Activated effector memory CD4-positive, alpha-beta T cell treated with Interleukin-2 at 50 U/mL for 16 hours (primary cell): ENCODE data around the gene SPTBN1.

Experiments
- DNase-seq: peaks from one replicate; pipeline ENCODE4 v3.0.0-alpha.2; 2020

Gene SPTBN1

DNA sequence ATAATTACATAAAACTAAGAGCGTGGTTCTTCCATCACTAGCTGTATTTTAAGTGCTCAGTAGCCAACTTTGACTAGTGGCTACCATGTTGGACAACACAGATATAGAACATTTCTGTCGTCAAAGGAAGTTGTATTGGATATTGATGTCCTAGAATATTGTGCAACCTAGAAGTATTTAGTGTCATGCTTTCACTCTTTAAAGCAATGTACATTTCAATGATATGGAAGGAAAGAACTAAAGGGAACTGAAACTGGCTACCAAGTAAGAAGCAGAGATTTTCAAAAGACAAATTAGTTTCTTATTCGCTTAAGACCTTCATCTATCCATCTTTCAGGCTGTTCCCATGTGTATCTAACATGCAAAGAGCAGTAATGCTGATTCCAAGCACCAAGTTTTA lies 182.0 kb downstream of the SPTBN1 start:
- no peak for DNase-seq

DNA sequence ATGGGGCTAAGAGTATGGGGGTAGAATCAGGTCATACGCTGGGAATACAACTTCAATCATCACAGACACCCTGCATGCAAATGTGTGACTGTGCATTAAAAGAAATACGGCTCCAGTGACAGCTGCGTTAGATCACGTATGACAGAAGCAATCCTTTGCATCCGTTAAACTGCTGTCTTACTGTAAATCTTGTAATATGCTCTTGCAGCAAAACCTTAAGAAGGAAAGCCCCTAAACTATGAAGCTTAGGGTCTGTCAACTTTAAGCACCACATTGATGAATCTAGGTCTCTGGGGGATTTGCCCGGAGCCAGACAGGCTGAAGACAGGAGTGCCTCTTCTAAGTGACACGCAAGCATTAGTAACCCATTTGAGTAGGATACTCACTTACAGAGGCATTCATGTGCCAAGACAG lies 182.7 kb downstream of the SPTBN1 start:
- DNase-seq = no peak

DNA sequence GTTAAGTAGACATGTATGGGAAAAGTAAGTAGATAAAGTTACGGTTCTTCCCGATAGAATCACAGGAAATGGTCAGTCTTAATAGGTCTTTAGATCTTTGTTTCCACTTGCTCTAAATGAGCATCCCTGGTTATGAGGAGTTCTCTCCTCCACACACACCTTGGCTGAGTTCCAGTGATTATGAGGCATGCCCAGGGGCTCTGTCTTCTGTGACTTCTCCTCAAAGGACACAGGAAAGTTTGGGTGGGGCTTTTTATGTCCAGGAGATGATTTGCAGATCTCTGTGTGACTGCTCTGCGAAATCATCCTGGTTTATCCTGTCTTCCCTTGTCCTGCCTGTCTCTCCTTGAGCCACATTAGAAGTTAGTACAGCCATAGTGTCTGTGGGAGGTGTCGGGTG lies 183.5 kb downstream of the SPTBN1 start:
- no peak for DNase-seq

DNA sequence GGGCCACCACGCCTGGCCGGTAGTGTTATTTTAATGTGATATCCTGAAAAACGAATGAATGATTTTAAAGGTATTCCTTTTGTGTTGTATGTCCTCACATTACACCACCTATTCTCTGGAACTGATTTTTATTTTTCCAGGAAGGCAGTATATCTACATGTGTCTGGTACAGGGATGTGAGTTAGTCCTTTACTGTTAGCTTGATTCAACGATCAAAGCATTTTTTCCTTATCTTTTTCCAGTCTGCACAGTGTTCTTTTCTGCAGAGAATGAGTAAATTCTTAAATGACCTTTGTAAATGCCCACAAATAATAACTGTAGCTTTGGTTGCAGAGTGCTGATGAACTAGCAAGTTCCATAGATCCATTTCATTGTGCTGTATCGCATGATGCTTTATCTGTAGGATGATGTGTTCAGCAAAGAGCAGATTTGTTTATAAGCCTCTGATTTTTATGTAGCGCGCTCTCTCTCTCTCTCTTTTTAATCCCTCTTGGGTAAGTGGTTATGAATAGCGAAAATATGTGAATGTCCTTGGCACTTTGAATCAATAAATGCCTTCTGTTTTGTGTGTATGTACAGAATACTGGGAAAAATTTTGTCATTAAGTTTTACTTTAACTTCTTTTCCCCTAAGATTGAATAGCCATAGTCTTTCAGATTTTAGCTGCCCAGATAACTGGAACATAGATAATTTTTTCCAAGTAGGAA lies 184.9 kb downstream of the SPTBN1 start:
- DNase-seq = no peak

DNA sequence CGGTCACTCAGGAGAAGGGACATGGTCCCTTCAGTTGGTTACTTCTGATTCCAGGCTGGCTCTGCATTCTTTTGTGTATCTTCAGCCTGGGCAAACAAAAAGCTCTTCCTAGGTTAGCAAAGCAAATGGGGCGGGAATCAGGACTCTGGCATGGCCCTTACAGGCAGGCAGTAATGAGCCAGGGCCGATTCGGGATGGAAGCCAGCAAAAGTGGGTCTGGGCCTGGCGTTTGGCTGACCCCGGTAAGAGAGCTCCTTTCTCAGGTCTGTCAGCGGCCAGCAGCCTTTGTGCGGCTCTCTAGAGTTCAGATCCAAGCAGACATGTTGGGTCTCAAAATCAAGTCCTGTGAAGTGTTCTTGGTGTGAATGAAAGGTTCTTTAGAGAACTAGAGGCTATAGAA lies 185.9 kb downstream of the SPTBN1 start:
- DNase-seq = no peak

DNA sequence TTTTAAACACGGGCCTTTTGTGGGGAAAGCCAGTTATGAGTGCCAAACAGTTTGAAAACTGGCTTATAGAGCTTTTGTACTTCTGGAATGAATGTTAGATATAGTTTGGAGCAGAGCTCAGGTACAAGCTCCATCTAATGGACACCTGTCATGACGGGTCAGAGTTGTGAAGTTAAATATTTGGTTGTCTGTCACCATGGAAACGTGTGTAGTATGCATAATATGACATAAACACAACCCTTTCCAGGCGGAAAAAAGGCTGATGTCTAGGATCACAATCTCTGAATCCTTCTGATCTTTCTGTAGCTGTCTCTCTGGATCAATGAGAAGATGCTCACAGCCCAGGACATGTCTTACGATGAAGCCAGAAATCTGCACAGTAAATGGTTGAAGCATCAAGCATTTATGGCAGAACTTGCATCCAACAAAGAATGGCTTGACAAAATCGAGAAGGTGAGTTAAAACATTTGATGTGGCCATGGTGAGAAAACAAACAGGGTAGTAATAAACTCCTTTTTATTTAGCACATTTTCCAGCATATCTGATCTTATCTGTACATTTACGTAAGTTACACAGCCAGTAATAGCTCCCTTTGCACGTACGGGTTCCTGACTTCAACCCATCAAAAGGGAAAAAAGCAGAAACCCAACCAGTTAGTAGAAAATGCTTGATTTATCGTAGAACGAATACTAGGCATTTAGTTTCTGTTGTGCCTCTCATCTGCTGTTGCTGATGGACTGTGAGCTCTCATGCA lies 186.7 kb downstream of the SPTBN1 start:
- no peak for DNase-seq

DNA sequence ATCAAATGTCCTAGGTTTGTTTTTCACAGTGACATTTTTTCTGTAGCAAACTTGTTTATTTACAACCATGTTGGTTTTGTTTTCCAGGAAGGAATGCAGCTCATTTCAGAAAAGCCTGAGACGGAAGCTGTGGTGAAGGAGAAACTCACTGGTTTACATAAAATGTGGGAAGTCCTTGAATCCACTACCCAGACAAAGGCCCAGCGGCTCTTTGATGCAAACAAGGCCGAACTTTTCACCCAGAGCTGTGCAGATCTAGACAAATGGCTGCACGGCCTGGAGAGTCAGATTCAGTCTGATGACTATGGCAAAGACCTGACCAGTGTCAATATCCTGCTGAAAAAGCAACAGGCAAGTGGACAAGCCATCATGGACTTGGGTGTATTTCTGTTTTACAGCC lies 188.1 kb downstream of the SPTBN1 start:
- no peak for DNase-seq

DNA sequence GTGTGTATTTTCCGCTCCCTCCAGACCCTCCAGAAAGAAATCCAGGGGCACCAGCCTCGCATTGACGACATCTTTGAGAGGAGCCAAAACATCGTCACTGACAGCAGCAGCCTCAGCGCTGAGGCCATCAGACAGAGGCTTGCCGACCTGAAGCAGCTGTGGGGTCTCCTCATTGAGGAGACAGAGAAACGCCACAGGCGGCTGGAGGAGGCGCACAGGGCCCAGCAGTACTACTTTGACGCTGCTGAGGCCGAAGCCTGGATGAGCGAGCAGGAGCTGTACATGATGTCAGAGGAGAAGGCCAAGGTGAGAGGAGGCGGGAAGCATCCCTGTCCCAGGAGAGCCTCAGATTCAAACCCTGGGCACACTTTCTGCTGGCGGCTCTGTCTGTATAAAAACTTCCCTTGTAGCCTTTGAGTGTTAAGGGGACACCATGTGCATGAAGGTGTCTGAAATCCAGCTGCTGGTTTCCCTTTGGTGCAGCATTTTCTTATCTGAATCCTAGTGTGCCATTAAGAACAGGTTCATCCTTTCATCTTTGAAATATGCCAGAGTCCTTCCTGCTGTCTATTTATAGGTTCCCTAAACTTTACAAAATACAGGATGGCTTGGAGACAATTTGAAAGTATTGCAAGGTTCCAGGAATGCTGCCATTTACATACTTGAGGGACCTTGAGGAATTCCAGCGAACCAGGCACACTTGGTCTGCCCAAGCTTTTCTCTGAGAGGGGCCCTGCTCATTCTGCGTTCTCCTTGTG lies 190.2 kb downstream of the SPTBN1 start:
- DNase-seq = no peak

DNA sequence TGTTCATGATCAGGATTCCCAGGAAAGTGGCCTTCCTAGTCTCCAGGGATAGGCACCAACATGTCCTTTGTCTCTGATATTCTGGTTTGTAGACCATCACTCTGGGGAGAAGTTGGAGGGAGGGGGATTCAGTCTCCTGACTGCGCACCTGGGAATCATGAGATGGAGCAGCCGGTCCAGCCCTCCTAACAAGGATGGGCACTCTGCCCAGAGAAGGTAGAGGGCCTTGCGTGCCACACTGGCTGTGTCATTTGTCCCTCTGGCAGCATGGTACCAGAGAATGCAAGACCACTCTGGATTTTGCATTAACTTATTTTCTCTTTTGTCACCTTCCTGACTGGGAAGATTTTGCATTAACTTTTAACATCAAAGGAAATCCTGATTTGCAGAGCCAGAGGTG lies 192.1 kb downstream of the SPTBN1 start:
- DNase-seq = no peak

DNA sequence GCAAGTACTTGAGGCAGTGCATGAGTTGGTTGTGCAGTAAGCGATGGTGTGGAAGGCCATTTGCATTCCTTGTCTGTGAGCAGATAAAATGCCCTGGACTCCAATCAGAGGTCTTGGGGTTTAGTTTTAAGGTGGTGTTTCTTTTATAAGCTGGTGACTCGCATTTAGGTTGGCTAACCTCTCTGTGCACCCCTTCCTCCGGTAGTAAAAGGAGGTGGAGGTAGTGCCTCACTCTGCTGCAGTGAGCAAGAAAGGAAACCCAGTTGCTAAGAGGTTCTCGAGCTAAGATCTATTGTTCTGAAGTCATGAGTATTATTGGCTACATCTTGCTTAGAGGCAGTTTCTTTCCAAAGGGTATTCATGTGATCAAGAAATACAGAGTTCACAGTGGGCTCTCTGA lies 193.1 kb downstream of the SPTBN1 start:
- DNase-seq = no peak

DNA sequence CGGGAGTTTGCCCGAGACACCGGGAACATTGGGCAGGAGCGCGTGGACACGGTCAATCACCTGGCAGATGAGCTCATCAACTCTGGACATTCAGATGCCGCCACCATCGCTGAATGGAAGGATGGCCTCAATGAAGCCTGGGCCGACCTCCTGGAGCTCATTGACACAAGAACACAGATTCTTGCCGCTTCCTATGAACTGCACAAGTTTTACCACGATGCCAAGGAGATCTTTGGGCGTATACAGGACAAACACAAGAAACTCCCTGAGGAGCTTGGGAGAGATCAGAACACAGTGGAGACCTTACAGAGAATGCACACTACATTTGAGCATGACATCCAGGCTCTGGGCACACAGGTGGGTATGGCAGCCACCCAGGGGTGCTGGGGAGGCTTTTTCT lies 193.5 kb downstream of the SPTBN1 start:
- DNase-seq = no peak

DNA sequence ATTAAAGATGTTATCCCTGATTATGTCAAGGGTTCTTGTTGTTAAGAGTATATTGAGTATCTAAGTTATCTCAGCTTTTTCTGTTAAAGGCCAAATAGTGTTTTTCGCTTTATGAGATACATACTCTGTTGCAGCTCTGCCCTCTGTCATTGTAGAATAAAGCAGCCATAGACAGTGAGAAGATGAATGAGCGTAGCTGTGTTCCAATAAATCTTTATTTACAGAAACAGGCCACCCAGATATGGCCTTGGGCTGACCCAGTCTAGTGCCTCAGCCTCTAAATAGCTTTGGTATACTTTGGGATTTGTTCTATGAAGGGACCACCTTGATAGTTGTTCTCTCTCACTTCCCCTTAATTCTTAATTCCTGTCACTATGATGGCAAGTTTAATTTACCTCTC lies 194.5 kb downstream of the SPTBN1 start:
- DNase-seq = no peak

DNA sequence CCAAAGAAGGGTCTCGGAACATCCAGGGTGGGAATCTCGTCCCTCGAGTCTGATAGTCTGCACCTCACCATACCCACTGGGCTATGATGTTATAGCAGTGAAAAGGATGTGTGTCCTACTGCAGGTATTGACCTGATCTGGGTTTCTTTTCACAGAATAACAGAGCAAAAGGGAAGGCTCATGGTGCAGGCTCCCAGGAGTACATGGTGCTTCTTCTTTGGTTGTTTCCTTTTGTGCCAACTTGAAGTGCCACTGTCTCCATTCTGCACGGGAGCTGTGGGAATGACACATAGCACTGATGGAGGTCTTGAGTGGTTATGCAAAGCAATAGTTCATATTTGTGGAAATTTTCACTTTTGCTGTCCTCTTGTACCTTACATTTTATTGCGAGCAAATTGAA lies 195.2 kb downstream of the SPTBN1 start:
- no peak for DNase-seq

DNA sequence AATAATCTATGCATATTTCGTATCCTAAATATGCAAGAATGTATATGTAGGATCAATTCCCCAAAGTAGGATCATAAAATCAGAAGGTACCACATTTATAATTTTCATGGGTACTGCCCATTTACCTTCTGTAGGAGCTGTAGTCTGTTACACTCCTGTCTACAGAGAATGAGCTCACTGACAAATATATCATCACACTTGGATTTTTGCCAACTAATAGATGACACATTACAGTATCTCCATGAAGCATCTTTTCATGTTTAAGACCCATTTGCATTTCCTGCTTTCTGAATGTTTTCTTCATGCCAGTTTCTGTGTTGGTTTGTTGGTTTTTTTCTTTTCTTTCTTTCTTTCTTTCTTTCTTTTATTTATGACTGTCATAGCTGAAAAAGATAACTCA lies 196.4 kb downstream of the SPTBN1 start:
- DNase-seq = no peak

DNA sequence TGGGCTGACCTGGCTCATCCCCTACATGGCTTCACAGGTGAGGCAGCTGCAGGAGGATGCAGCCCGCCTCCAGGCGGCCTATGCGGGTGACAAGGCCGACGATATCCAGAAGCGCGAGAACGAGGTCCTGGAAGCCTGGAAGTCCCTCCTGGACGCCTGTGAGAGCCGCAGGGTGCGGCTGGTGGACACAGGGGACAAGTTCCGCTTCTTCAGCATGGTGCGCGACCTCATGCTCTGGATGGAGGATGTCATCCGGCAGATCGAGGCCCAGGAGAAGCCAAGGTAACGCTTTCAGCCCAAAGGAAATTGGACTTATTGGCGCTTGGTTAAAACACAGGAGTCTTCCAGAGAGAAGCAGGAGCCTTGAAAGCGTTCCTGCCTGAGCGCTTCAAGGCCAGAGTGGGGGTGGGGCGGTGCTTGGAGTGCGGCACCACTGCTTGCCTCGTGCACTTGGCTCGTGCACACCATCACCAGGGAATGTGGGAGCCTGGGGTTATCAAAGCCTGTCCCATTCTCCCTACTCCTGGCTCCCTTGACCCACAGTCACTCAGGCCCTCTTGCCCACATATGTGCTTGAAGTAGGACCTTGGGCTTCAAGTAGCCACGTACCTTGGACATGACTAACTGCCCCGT lies 197.6 kb downstream of the SPTBN1 start:
- DNase-seq = no peak

DNA sequence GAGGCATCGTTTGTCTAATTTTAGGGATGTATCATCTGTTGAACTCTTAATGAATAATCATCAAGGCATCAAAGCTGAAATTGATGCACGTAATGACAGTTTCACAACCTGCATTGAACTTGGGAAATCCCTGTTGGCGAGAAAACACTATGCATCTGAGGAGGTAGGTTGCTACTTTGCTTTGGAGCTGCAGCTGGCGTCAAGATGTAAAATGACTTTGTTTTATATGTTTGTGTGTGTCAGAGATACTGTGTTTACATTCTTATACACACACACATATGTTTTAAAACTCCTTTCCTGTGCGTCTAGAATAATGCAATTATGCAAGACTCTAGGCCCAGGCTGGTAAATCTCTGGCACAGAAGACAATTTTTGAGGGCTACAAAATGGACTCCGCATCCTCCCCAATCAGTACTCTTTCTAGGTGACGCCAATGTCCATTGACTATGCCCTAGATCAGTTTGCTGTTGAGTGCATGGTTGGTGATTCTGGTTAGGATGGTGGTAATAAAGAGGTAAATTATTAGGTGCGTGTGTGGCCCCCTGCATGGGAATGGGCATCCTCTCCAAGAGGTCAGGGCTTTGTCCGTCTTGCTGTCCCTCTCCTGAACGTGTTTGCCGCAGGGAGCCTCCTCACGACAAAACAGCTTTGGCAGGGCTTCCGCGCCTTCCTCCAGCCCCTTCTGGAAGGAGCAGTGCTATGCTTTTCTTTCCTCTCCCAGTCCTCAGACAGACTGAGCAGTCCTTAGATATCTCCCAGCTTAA lies 199.1 kb downstream of the SPTBN1 start:
- no peak for DNase-seq

DNA sequence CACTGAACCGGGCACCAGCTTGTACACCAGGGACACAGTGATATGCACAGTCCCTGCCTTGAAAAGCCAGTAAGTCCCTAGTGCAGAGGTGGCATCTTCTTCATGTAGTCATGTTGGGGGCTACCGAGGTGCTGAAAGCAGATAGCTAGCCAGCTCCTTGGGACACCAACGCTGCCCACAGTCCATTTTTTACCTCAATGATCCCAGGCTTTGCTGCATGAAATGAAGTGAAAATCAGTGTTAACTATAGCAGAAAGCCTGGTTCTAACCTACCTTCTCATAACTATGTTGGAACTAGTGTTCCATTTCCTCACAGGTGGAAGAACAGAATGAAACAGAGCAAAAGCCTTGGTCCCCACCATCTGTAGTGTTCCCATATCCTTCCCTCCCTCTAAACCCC lies 200.7 kb downstream of the SPTBN1 start:
- DNase-seq = no peak

DNA sequence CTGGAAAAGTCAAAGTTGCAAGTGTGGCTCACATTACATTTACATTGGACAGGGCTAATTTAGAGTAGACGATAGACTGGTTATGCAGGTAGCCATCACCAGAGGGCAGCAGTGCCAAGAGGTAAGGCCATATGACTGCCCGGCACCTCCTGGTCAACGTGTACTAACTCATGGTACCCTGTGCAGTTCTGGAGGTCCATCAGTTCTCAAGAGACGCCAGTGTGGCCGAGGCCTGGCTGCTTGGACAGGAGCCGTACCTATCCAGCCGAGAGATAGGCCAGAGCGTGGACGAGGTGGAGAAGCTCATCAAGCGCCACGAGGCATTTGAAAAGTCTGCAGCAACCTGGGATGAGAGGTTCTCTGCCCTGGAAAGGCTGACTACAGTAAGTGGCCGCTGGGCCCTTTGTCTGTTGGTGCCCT lies 201.5 kb downstream of the SPTBN1 start:
- DNase-seq = no peak

DNA sequence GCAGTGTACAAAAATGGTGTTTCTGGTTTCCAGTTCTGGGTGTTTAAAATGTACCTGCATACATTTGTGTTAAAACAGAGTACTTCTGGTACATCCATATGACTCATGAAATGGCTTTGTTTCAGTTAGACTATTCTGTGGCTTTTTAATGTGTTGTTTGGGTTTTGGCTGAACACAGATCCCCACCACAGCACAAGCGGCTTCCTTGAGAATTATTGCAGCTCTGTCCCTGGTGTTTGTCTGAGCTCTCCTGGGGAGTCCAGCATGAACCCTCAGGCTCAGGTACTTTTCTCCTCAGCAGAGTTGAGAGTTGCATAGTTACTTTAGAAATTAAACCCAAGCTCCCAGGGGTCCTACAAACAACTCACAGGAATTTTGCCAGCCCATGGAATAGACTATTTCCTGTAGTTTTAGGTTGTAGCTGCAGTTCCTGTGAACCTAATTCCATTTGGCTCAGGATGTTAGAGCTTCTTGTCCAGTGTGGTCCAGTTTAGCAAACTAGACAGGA lies 202.5 kb downstream of the SPTBN1 start:
- DNase-seq = no peak

DNA sequence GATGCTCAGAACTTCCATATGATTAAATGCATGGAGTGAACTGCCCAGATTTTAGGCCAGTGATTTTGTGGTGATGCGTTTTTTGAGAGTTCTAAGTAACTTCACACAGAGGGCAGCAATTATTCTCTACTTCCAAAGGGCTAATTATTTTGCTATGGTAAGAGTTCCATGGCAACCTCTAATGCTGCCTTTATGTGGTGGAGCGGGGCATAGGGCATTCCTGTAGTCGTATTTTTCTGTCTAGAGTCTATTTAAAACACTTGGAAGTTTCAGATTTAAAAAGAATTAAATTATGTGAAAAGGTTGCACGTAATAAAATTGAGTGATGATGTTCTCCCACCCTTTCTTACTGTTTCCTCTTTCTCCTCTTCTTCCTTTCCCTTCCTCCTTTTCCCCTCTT lies 203.4 kb downstream of the SPTBN1 start:
- no peak for DNase-seq

DNA sequence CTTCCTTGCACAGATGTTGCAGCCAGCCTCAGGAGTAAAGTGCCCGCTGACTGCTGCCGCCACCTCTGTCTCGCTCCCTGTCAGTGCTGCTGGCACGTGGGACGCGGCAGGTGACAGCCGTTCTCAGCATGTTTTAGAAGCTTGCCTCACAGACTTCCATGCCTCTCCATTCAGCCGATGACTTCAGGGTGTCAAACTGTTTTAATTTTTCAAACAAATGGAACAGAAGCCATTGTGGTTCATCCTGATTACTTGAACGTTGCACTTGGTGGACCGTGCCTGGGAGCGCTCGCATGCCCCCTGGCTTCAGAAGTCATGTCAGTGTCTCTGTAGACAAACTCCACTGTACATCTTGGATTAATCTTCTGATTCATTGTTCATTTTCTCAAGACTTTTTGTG lies 204.6 kb downstream of the SPTBN1 start:
- no peak for DNase-seq

DNA sequence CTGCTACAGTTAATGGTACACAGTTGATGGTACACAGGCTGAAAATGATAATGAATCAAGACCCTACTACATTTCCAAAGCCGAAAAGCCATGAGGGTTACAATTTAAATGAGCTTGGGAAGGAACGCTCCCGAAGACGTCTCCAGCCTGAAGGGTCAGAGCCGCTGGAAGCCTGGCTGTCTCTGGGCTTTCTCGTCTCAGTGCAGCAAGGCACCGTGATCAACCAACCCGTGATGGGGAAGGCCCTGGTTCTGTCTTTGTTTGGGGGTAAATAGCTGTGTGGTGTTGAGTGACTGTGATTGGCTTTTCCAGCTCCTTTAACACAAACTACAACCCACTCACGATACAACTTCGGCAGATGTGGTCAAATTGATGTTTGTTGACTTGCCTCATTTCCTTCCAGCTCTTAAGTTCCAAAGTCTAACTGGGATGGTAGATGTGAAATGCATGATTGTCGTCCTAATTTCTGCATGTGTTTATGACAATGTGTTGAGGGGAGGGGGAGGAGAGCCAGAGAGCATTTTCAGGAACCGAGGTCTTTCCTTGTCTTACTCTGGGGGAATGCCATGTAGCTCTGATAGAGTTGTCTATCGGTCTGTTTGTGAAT lies 207.4 kb downstream of the SPTBN1 start:
- no peak for DNase-seq
